HepG2 (cell line): ENCODE measurements around the gene HLA-DOA. TPM values are rescaled to one million over a fixed set of nuclear protein-coding genes. Genes with fewer than 3 reads are reported as not detected.
A peak's percentile ranks its signal among the peaks of the same experiment; 100 is the strongest.

Source experiments
- BCL6 ChIP-seq: IDR thresholded peaks from 2 replicates; pipeline ENCODE4 v1.6.1; 2016; ENCODE audit warnings: missing genetic modification reagents, missing compliant biosample characterization
- FOXA1 ChIP-seq, 2 experiments: fragments of 450-650 bp in 1 of 2; sonication (generic) in 1 of 2; formaldehyde crosslinking in 1 of 2; IDR thresholded peaks; 2 replicates each; pipeline versions ENCODE4 v1.4.0 to v1.6.1; 2016 to 2020; ENCODE audit warnings: missing genetic modification reagents in 1 of 2
- HES4 ChIP-seq: sonication (generic); formaldehyde crosslinking; IDR thresholded peaks from 2 replicates; pipeline ENCODE4 v1.9.0; 2021; ENCODE audit warnings: mild to moderate bottlenecking, missing genetic modification reagents, borderline replicate concordance
- HOXA3 ChIP-seq: sonication (generic); formaldehyde crosslinking; IDR thresholded peaks from 2 replicates; pipeline ENCODE4 v1.5.0; 2020; ENCODE audit warnings: missing genetic modification reagents
- MEF2D ChIP-seq: sonication (generic); formaldehyde crosslinking; IDR thresholded peaks from 2 replicates; pipeline ENCODE4 v1.5.1; 2020; ENCODE audit warnings: mild to moderate bottlenecking, missing genetic modification reagents
- MXI1 ChIP-seq: IDR thresholded peaks from 3 replicates; pipeline ENCODE4 v1.6.1; 2012; ENCODE audit warnings: low read depth, low read length, inconsistent platforms, borderline replicate concordance
- RBFOX2 ChIP-seq: fragments of 200-400 bp; formaldehyde crosslinking; IDR thresholded peaks from 2 replicates; pipeline ENCODE4 v1.6.1; 2017; ENCODE audit warnings: low read depth, mild to moderate bottlenecking, low read length
- RBM22 ChIP-seq: fragments of 200-400 bp; formaldehyde crosslinking; optimal IDR thresholded peaks from 2 replicates; pipeline ENCODE3; 2017; ENCODE audit warnings: mild to moderate bottlenecking, low read length, moderate library complexity
- SAP130 ChIP-seq: IDR thresholded peaks from 2 replicates; pipeline ENCODE4 v1.6.1; 2016; ENCODE audit warnings: low read depth
- SOX6 ChIP-seq, 2 experiments: fragments of 450-650 bp in 1 of 2; sonication (generic) in 1 of 2; formaldehyde crosslinking in 1 of 2; IDR thresholded peaks; 2 replicates each; pipeline versions ENCODE4 v1.4.0 to v1.6.1; 2017 to 2020; ENCODE audit warnings: antibody characterized with exemption in 1 of 2, mild to moderate bottlenecking in 1 of 2, missing genetic modification reagents in 1 of 2
- ZFP36L1 ChIP-seq: sonication (generic); formaldehyde crosslinking; IDR thresholded peaks from 2 replicates; pipeline ENCODE4 v1.8.0; 2022; ENCODE audit warnings: mild to moderate bottlenecking, missing genetic modification reagents, moderate library complexity
- ZNF335 ChIP-seq: sonication (generic); formaldehyde crosslinking; IDR thresholded peaks from 2 replicates; pipeline ENCODE4 v1.4.0; 2020; ENCODE audit warnings: missing genetic modification reagents
- ZNF777 ChIP-seq: sonication (generic); formaldehyde crosslinking; IDR thresholded peaks from 2 replicates; pipeline ENCODE4 v1.4.0; 2020; ENCODE audit warnings: missing genetic modification reagents
- ZSCAN20 ChIP-seq: sonication (generic); formaldehyde crosslinking; IDR thresholded peaks from 2 replicates; pipeline ENCODE4 v1.4.0; 2020; ENCODE audit warnings: missing genetic modification reagents, mild to moderate bottlenecking, borderline replicate concordance
- ZSCAN21 ChIP-seq: sonication (generic); formaldehyde crosslinking; IDR thresholded peaks from 2 replicates; pipeline ENCODE4 v1.8.0; 2022; ENCODE audit warnings: mild to moderate bottlenecking, missing genetic modification reagents, moderate library complexity, borderline replicate concordance
- polyA plus RNA-seq, 8 experiments: library from polyadenylated mRNA; depleted of rRNA in 3 of 8; stranded (reverse) in 7 of 8; unstranded in 1 of 8; fragments of >200 nt; fragmentation: Illumina TruSeq in 4 of 8; extraction: Trizol in 4 of 8; gene quantifications; 2 replicates each; pipeline versions ENCODE4 v1.2.1 to v1.2.3, GENCODE V29; 2011 to 2016; ENCODE audit warnings: low read depth in 4 of 8, missing spikeins in 1 of 8, mixed read lengths in 1 of 8; ENCODE audit not compliant: insufficient read depth in 1 of 8
- total RNA-seq, 5 experiments: library from RNA; depleted of rRNA; stranded (reverse); fragments of >200 nt; fragmentation: Illumina TruSeq; extraction: Trizol; gene quantifications; 2 replicates each; pipeline ENCODE4 v1.2.3, GENCODE V29; 2016; ENCODE audit warnings: low read depth in 1 of 5
- TF ChIP-seq, protein P1 (sequence below): sonication (generic); formaldehyde crosslinking; IDR thresholded peaks from 2 replicates; pipeline ENCODE4 v1.5.0; 2020; ENCODE audit warnings: missing genetic modification reagents, mild to moderate bottlenecking, borderline replicate concordance
- TF ChIP-seq, protein P2 (sequence below): sonication (generic); formaldehyde crosslinking; IDR thresholded peaks from 2 replicates; pipeline ENCODE4 v1.8.1; 2023; ENCODE audit warnings: mild to moderate bottlenecking, inconsistent platforms, moderate library complexity, missing genetic modification reagents, borderline replicate concordance
- TF ChIP-seq, protein P3 (sequence below): sonication (generic); formaldehyde crosslinking; IDR thresholded peaks from 2 replicates; pipeline ENCODE4 v1.5.0; 2020; ENCODE audit warnings: missing genetic modification reagents
- TF ChIP-seq, protein P4 (sequence below): IDR thresholded peaks from 2 replicates; pipeline ENCODE4 v1.6.1; 2016; ENCODE audit warnings: mild to moderate bottlenecking, missing biosample characterization, missing genetic modification reagents
- TF ChIP-seq, protein P5 (sequence below): sonication (generic); formaldehyde crosslinking; IDR thresholded peaks from 2 replicates; pipeline ENCODE4 v1.5.1; 2020; ENCODE audit warnings: missing genetic modification reagents, mild to moderate bottlenecking, borderline replicate concordance

HLA-DOA gene
- total and polyA plus RNA-seq, 2 of the 13 experiments (the other 11 are each of a cell fraction or from before 2014, with no cell fraction given) = 0.03 to 0.09 TPM

DNA sequence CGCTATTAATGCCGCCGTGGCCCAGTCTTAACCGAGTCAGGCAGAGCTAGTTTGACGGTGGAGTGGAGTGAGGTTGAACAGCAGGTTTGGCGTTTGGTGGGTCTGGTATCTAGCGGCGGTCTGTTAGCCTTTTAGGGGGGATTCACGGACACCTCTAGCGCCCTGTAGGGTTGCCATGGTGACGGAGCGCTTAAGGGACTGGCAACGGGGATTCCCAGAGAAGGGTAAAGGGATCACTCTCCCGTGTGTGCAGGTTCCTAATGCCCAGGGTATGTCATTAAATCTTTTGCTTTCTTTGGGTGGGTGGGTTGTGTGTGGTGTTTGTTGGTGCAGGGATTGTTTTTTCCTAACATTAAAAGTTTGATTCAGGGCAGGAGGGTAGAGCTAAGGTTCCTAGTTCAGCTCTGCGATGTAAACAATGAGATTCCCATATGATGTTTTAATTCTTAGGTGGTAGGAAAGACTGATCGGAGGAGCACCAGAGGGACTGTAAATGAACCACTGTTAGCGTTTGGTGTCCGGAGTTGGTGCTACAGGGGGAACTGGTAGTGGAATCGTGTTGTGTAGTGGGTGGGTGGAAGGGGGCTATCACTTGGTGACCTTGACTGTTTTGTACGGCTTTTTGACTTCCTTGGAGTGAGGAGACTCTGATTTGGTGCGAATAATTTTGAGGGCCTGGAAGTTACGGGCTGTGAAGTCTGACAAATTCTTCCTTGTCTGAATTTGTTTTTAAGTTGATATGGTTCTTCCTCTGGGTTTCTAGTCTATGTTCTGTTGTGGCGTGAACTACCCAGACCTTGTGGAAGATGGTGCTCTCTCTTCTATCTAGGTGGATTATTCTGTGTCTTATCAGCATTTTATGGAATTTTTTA lies 36.0 kb downstream of the HLA-DOA start (continued):
- TF ChIP-seq HOXA3 (CRISPR knock-in tag) (no peak), MXI1 (peak; percentile 21; the same call in 1 of the 3 replicates), RBM22 (peak; percentile 9), HES4 (CRISPR knock-in tag) (no peak), ZSCAN20 (CRISPR knock-in tag) (no peak), RBFOX2 (peak; percentile 66), SAP130 (no peak; the same call in 1 of the 2 replicates), ZSCAN21 (CRISPR knock-in tag) (peak; percentile 5; the same call in 1 of the 2 replicates), SOX6 (IDR thresholded peaks at IDR 0.05) (no peak), SOX6 (CRISPR knock-in tag; IDR thresholded peaks at IDR 0.05) (no peak; the same call in 1 of the 2 replicates), MEF2D (CRISPR knock-in tag) (no peak), ZNF777 (CRISPR knock-in tag) (peak; percentile 32; the same call in 1 of the 2 replicates), FOXA1 (IDR thresholded peaks at IDR 0.05) (no peak), FOXA1 (CRISPR knock-in tag; IDR thresholded peaks at IDR 0.05) (no peak), ZFP36L1 (CRISPR knock-in tag) (0 out of 2 replicates have a peak, but pooled peaks have one; percentile 9), BCL6 (peak; percentile 22; the same call in 1 of the 2 replicates), ZNF335 (CRISPR knock-in tag) (0 out of 2 replicates have a peak, but pooled peaks have one; percentile 20)
- TF ChIP-seq, protein P1, sequence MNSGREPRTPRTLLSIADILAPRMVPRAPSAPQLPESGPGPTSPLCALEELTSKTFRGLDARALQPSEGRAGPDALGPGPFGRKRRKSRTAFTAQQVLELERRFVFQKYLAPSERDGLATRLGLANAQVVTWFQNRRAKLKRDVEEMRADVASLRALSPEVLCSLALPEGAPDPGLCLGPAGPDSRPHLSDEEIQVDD (CRISPR knock-in tag) = no peak
- TF ChIP-seq, protein P2, sequence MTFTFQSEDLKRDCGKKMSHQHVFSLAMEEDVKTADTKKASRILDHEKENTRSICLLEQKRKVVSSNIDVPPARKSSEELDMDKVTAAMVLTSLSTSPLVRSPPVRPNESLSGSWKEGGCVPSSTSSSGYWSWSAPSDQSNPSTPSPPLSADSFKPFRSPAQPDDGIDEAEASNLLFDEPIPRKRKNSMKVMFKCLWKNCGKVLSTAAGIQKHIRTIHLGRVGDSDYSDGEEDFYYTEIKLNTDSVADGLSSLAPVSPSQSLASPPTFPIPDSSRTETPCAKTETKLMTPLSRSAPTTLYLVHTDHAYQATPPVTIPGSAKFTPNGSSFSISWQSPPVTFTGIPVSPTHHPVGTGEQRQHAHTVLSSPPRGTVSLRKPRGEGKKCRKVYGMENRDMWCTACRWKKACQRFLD = 0 out of 2 replicates have a peak, but pooled peaks have one; percentile 48
- TF ChIP-seq, protein P3, sequence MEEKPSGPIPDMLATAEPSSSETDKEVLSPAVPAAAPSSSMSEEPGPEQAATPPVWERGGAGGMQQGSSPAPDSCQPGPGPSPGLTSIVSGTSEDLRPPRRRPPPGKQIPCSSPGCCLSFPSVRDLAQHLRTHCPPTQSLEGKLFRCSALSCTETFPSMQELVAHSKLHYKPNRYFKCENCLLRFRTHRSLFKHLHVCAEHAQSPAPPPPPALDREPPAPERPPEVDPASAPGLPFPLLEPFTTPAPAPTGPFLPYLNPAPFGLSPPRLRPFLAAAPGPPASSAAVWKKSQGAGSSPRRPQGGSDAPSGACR (CRISPR knock-in tag) = 0 out of 2 replicates have a peak, but pooled peaks have one; percentile 11
- TF ChIP-seq, protein P4, sequence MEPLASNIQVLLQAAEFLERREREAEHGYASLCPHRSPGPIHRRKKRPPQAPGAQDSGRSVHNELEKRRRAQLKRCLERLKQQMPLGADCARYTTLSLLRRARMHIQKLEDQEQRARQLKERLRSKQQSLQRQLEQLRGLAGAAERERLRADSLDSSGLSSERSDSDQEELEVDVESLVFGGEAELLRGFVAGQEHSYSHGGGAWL = no peak
- TF ChIP-seq, protein P5, sequence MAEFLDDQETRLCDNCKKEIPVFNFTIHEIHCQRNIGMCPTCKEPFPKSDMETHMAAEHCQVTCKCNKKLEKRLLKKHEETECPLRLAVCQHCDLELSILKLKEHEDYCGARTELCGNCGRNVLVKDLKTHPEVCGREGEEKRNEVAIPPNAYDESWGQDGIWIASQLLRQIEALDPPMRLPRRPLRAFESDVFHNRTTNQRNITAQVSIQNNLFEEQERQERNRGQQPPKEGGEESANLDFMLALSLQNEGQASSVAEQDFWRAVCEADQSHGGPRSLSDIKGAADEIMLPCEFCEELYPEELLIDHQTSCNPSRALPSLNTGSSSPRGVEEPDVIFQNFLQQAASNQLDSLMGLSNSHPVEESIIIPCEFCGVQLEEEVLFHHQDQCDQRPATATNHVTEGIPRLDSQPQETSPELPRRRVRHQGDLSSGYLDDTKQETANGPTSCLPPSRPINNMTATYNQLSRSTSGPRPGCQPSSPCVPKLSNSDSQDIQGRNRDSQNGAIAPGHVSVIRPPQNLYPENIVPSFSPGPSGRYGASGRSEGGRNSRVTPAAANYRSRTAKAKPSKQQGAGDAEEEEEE (CRISPR knock-in tag) = no peak
